ENCODE measurements around the gene FXYD2.
"Not testable (repeated sequence)": the region's sequence is repeated elsewhere in the genome, so short reads cannot be mapped to it uniquely, and the experiment has no call there.

Gene FXYD2

GRCh38 chr11:117824571-117825537, at the start of gene FXYD2:
Gene FXYD2 (minus strand): TSS chr11:117824744. CDS start chr11:117824678, 66 bp downstream.
- DNase-seq (ENCODE audit: low read depth) = no peak

GRCh38 chr11:117873828-117874125, 49.2 kb upstream of the FXYD2 start:
- no peak for DNase-seq (ENCODE audit: low read depth)

GRCh38 chr11:117872975-117873827, 48.7 kb upstream of the FXYD2 start:
- no peak for DNase-seq (ENCODE audit: low read depth)

GRCh38 chr11:117872420-117872961, 47.9 kb upstream of the FXYD2 start:
- no peak for DNase-seq (ENCODE audit: low read depth)

- no peak for DNase-seq (ENCODE audit: low read depth)
Observed at GRCh38 chr11:117871784-117872183, 47.2 kb upstream of the FXYD2 start.

- DNase-seq (ENCODE audit: low read depth) = no peak
Observed at GRCh38 chr11:117871160-117871559, 46.6 kb upstream of the FXYD2 start.

GRCh38 chr11:117870103-117870952, 45.8 kb upstream of the FXYD2 start:
- no peak for DNase-seq (ENCODE audit: low read depth)

GRCh38 chr11:117869604-117870003, 45.1 kb upstream of the FXYD2 start:
- no peak for DNase-seq (ENCODE audit: low read depth)

GRCh38 chr11:117868815-117869561, 44.4 kb upstream of the FXYD2 start:
- DNase-seq (ENCODE audit: low read depth) = no peak

GRCh38 chr11:117868088-117868487, 43.5 kb upstream of the FXYD2 start:
- DNase-seq (ENCODE audit: low read depth) = no peak

- no peak for DNase-seq (ENCODE audit: low read depth)
Observed at GRCh38 chr11:117866526-117866925, 42.0 kb upstream of the FXYD2 start.

GRCh38 chr11:117865546-117865945, 41.0 kb upstream of the FXYD2 start:
- DNase-seq (ENCODE audit: low read depth) = not testable (repeated sequence)

- no peak for DNase-seq (ENCODE audit: low read depth)
Observed at GRCh38 chr11:117863383-117863782, 38.8 kb upstream of the FXYD2 start.

- no peak for DNase-seq (ENCODE audit: low read depth)
Observed at GRCh38 chr11:117862753-117863152, 38.2 kb upstream of the FXYD2 start.

- no peak for DNase-seq (ENCODE audit: low read depth)
Observed at GRCh38 chr11:117862019-117862725, 37.6 kb upstream of the FXYD2 start.

GRCh38 chr11:117861151-117862018, 36.8 kb upstream of the FXYD2 start:
- DNase-seq (ENCODE audit: low read depth) = no peak

GRCh38 chr11:117860139-117860538, 35.6 kb upstream of the FXYD2 start:
- DNase-seq (ENCODE audit: low read depth) = no peak

GRCh38 chr11:117859488-117860112, 35.1 kb upstream of the FXYD2 start:
- DNase-seq (ENCODE audit: low read depth) = no peak

- DNase-seq (ENCODE audit: low read depth) = no peak
Observed at GRCh38 chr11:117859061-117859460, 34.5 kb upstream of the FXYD2 start.

Data from activated gamma-delta T cell treated with anti-CD3 and anti-CD28 coated beads, Interleukin-2, amount 50 U/mL, for 16 hours (primary cell).